H9 (cell line): ENCODE results near the gene ADTRP. TPM values are rescaled to one million over a fixed set of nuclear protein-coding genes. Genes with fewer than 3 reads are reported as not detected.

Experiments
- DNase-seq: peaks from one replicate; pipeline ENCODE4 v3.0.0-alpha.2; 2017
- H2AFZ ChIP-seq: one replicate; pipeline ENCODE4 v1.6.1; 2013; ENCODE audit warnings: mild to moderate bottlenecking, low read length, control low read depth, moderate library complexity
- H2AK5ac ChIP-seq: 2 replicates; pipeline ENCODE4 v1.6.1; 2013; ENCODE audit warnings: low read length, control low read depth, mixed read lengths; ENCODE audit not compliant: insufficient read length
- H2BK120ac ChIP-seq: one replicate; pipeline ENCODE4 v1.6.1; 2013; ENCODE audit warnings: low read depth, mild to moderate bottlenecking, low read length, control low read depth, inconsistent platforms; ENCODE audit not compliant: poor library complexity, severe bottlenecking
- H2BK12ac ChIP-seq: 2 replicates; pipeline ENCODE4 v1.6.1; 2013; ENCODE audit warnings: low read length, control low read depth, mixed read lengths, low read depth; ENCODE audit not compliant: insufficient read length
- H2BK15ac ChIP-seq: 2 replicates; pipeline ENCODE4 v1.6.1; 2013; ENCODE audit warnings: low read depth, low read length, control low read depth
- H2BK20ac ChIP-seq: one replicate; pipeline ENCODE4 v1.6.1; 2013; ENCODE audit warnings: low read depth, mild to moderate bottlenecking, low read length, control low read depth, inconsistent platforms; ENCODE audit not compliant: poor library complexity, severe bottlenecking
- H2BK5ac ChIP-seq: 2 replicates; pipeline ENCODE4 v1.6.1; 2013; ENCODE audit warnings: low read length, control low read depth, mixed read lengths; ENCODE audit not compliant: insufficient read length
- H3K14ac ChIP-seq: 2 replicates; pipeline ENCODE4 v1.6.1; 2013; ENCODE audit warnings: low read length, control low read depth; ENCODE audit not compliant: insufficient read depth
- H3K18ac ChIP-seq: 2 replicates; pipeline ENCODE4 v1.6.1; 2013; ENCODE audit warnings: low read depth, mild to moderate bottlenecking, mixed read lengths, low read length, control low read depth; ENCODE audit not compliant: insufficient read length
- H3K23ac ChIP-seq: 2 replicates; pipeline ENCODE4 v1.6.1; 2013; ENCODE audit warnings: low read length, control low read depth, mixed read lengths, low read depth; ENCODE audit not compliant: insufficient read length
- H3K23me2 ChIP-seq: 2 replicates; pipeline ENCODE4 v1.6.1; 2013; ENCODE audit warnings: low read depth, mild to moderate bottlenecking, mixed read lengths, low read length, control low read depth; ENCODE audit not compliant: insufficient read length, poor library complexity, severe bottlenecking
- H3K27ac ChIP-seq: 2 replicates; pipeline ENCODE4 v1.5.1; 2013; ENCODE audit warnings: low read length, control low read depth, mixed read lengths, low read depth; ENCODE audit not compliant: insufficient read length
- H3K27me3 ChIP-seq: 2 replicates; pipeline ENCODE4 v1.6.1; 2013; ENCODE audit warnings: low read length, control low read depth, inconsistent platforms; ENCODE audit not compliant: insufficient read depth
- H3K4ac ChIP-seq: 2 replicates; pipeline ENCODE4 v1.6.1; 2013; ENCODE audit warnings: low read depth, mild to moderate bottlenecking, control low read depth, inconsistent platforms, low read length, moderate library complexity
- H3K4me1 ChIP-seq: 2 replicates; pipeline ENCODE4 v1.6.1; 2013; ENCODE audit warnings: low read length, control low read depth, inconsistent platforms; ENCODE audit not compliant: insufficient read depth
- H3K4me2 ChIP-seq: 2 replicates; pipeline ENCODE4 v1.6.1; 2013; ENCODE audit warnings: low read length, control low read depth, mixed read lengths; ENCODE audit not compliant: insufficient read length, insufficient read depth
- H3K56ac ChIP-seq: 2 replicates; pipeline ENCODE4 v1.6.1; 2013; ENCODE audit warnings: low read depth, mild to moderate bottlenecking, mixed read lengths, low read length, control low read depth; ENCODE audit not compliant: insufficient read length
- H3K79me1 ChIP-seq: 2 replicates; pipeline ENCODE4 v1.6.1; 2013; ENCODE audit warnings: low read depth, mild to moderate bottlenecking, moderate library complexity, low read length, control low read depth, inconsistent platforms; ENCODE audit not compliant: insufficient read depth, poor library complexity, severe bottlenecking
- H3K79me2 ChIP-seq: 2 replicates; pipeline ENCODE4 v1.6.1; 2013; ENCODE audit warnings: low read length, control low read depth, inconsistent platforms; ENCODE audit not compliant: insufficient read depth
- H3K9ac ChIP-seq: 2 replicates; pipeline ENCODE4 v1.6.1; 2013; ENCODE audit warnings: low read length, control low read depth, mixed read lengths; ENCODE audit not compliant: insufficient read length; ENCODE audit errors: extremely low read depth
- H3K9me3 ChIP-seq: one replicate; pipeline ENCODE4 v1.6.1; 2013; ENCODE audit warnings: low read depth, low read length, inconsistent platforms; ENCODE audit not compliant: control insufficient read depth
- H3T11ph ChIP-seq: one replicate; pipeline ENCODE4 v1.6.1; 2013; ENCODE audit warnings: mild to moderate bottlenecking, low read length, control low read depth, inconsistent platforms
- H4K20me1 ChIP-seq: one replicate; pipeline ENCODE4 v1.6.1; 2013; ENCODE audit not compliant: control insufficient read depth, insufficient read length, insufficient read depth
- H4K5ac ChIP-seq: 2 replicates; pipeline ENCODE4 v1.6.1; 2013; ENCODE audit warnings: low read depth, mild to moderate bottlenecking, mixed read lengths, low read length, control low read depth; ENCODE audit not compliant: insufficient read length
- H4K8ac ChIP-seq: replicated peaks from 2 replicates; pipeline ENCODE4 v1.6.1; 2013; ENCODE audit warnings: low read length, control low read depth, mixed read lengths, low read depth; ENCODE audit not compliant: insufficient read length
- H4K91ac ChIP-seq: 2 replicates; pipeline ENCODE4 v1.6.1; 2013; ENCODE audit warnings: low read depth, mild to moderate bottlenecking, moderate library complexity, mixed read lengths, low read length, control low read depth; ENCODE audit not compliant: insufficient read length
- H3K27ac Mint-ChIP-seq, 3 experiments: 2 replicates in 2 of 3; 3 replicates in 1 of 3; pipeline ENCODE4 v1.8.0; 2020 to 2021; ENCODE audit warnings: mixed read lengths in 3 of 3, mild to moderate bottlenecking in 1 of 3, moderate library complexity in 1 of 3
- H3K27me3 Mint-ChIP-seq: 2 replicates; pipeline ENCODE4 v1.8.0; 2021; ENCODE audit warnings: low read depth, mild to moderate bottlenecking, moderate library complexity, mixed read lengths
- H3K36me3 Mint-ChIP-seq, 3 experiments: 2 replicates in 2 of 3; 3 replicates in 1 of 3; pipeline ENCODE4 v1.8.0; 2020 to 2021; ENCODE audit warnings: low read depth in 3 of 3, mixed read lengths in 3 of 3; ENCODE audit not compliant: insufficient read depth in 1 of 3
- H3K4me1 Mint-ChIP-seq, 2 experiments: 2 replicates each; pipeline ENCODE4 v1.8.0; 2020; ENCODE audit warnings: mixed read lengths in 2 of 2
- H3K4me3 Mint-ChIP-seq, 2 experiments: 2 replicates in 1 of 2; 3 replicates in 1 of 2; pipeline ENCODE4 v1.8.0; 2020 to 2021; ENCODE audit warnings: mild to moderate bottlenecking in 2 of 2, mixed read lengths in 2 of 2, moderate library complexity in 1 of 2
- H3K9me3 Mint-ChIP-seq, 2 experiments: 2 replicates in 1 of 2; 3 replicates in 1 of 2; pipeline ENCODE4 v1.8.0; 2020; ENCODE audit warnings: mild to moderate bottlenecking in 2 of 2, mixed read lengths in 2 of 2, moderate library complexity in 1 of 2
- WGBS: extraction: QIAGEN DNeasy Blood & Tissue Kit; methylation state at CpG from one replicate; pipeline ENCODE4 v1.1.7; 2013; ENCODE audit warnings: missing lambda C conversion rate, low lambda C conversion rate, mixed read lengths; ENCODE audit not compliant: insufficient read length; ENCODE audit errors: extremely low coverage; 5-methylcytosine and 5-hydroxymethylcytosine counted together
- total RNA-seq: library from RNA; stranded (reverse); gene quantifications from 2 replicates; pipeline ENCODE4 v1.2.1, GENCODE V29; 2021
- TF ChIP-seq, protein P1 (sequence below): fragments of 200-600 bp; sonication (generic); conservative IDR thresholded peaks from 3 replicates; pipeline ENCODE4 v1.8.0; 2021; ENCODE audit warnings: antibody characterized with exemption, mild to moderate bottlenecking

ADTRP gene
- total RNA-seq, 1 experiment from 2014 or later: not detected

DNA sequence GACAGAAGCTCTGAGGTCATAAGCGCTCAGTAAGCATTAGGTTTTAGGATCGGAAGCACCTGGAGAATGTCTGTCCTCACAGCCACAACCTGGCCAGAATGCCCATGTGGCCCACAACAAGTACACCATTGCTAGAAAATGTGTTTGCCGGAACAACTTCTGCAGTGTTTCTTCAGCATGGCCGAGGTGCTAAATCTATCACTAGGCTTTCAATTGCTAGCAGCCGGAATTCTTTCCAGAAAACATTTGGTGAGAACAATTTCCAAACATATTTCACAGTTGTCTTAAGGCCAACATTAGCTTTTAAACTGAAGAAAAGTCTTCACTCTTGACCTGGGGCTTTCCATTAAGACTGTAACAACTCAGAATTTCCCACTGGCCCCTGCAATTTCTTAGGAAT, 18.2 kb upstream of the ADTRP start:
- H3K9me3 ChIP-seq: no peaks in the 10 kb centered on the region
- H3K79me1 ChIP-seq: no peaks in the 10 kb centered on the region
- H3K4me1 ChIP-seq: no peaks in the 10 kb centered on the region
- Mint-ChIP-seq H3K9me3 (peaks cover 0 to 4% of the 10 kb centered on the region in 2 experiments; a peak in 3 of 5 replicates), H3K4me1 (peaks cover 10 to 20% of the 10 kb centered on the region in 2 experiments), H3K4me3 (no peak overlapping the region), H3K27me3 (no peaks in the 10 kb centered on the region), H3K36me3 (peaks cover 0 to 8% (median 0%) of the 10 kb centered on the region in 3 experiments; a peak in 3 of 7 replicates), H3K27ac (no peak overlapping the region)
- H4K20me1 ChIP-seq: no peaks in the 10 kb centered on the region
- no peak overlapping the region for H3K23ac ChIP-seq
- H3T11ph ChIP-seq: no peak overlapping the region
- no peak overlapping the region for H2BK120ac ChIP-seq
- no peaks in the 10 kb centered on the region for H3K27me3 ChIP-seq
- H4K8ac ChIP-seq: no peak overlapping the region
- TF ChIP-seq, protein P1, sequence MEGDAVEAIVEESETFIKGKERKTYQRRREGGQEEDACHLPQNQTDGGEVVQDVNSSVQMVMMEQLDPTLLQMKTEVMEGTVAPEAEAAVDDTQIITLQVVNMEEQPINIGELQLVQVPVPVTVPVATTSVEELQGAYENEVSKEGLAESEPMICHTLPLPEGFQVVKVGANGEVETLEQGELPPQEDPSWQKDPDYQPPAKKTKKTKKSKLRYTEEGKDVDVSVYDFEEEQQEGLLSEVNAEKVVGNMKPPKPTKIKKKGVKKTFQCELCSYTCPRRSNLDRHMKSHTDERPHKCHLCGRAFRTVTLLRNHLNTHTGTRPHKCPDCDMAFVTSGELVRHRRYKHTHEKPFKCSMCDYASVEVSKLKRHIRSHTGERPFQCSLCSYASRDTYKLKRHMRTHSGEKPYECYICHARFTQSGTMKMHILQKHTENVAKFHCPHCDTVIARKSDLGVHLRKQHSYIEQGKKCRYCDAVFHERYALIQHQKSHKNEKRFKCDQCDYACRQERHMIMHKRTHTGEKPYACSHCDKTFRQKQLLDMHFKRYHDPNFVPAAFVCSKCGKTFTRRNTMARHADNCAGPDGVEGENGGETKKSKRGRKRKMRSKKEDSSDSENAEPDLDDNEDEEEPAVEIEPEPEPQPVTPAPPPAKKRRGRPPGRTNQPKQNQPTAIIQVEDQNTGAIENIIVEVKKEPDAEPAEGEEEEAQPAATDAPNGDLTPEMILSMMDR: no peak
- no peak overlapping the region for H2AK5ac ChIP-seq
- no peak overlapping the region for H2BK5ac ChIP-seq
- no peak overlapping the region for H3K14ac ChIP-seq
- no peak overlapping the region for H4K91ac ChIP-seq
- no peaks in the 10 kb centered on the region for H3K79me2 ChIP-seq
- no peak overlapping the region for H2AFZ ChIP-seq
- no peak for DNase-seq
- no peaks in the 10 kb centered on the region for H3K23me2 ChIP-seq
- no peak overlapping the region for H3K27ac ChIP-seq
- H2BK20ac ChIP-seq: no peak overlapping the region
- no peak overlapping the region for H3K56ac ChIP-seq
- H2BK12ac ChIP-seq: no peak overlapping the region
- H2BK15ac ChIP-seq: no peak overlapping the region
- H4K5ac ChIP-seq: no peak overlapping the region
- no CpG with 5 or more reads among the region's 5 CpGs for WGBS
- H3K18ac ChIP-seq: no peak overlapping the region
- H3K4me2 ChIP-seq: no peak overlapping the region
- no peak overlapping the region for H3K9ac ChIP-seq
- no peak overlapping the region for H3K4ac ChIP-seq
